Midbrain (tissue), 1 donor: ENCODE data around the gene SARDH.

Experiments used
- DNase-seq: peaks from one replicate; lab custom pipeline; 2025; lab: John Stamatoyannopoulos, UW

The SARDH gene

GRCh38 chr9:133737774-133738639 is at the start of gene SARDH:
Gene SARDH (minus strand): TSS chr9:133738352. CDS start chr9:133734173, 4,179 bp downstream.
- DNase-seq: peak; percentile 3

- DNase-seq: no peak
Observed at GRCh38 chr9:133787754-133788025, 49.5 kb upstream of the SARDH start.

DNA sequence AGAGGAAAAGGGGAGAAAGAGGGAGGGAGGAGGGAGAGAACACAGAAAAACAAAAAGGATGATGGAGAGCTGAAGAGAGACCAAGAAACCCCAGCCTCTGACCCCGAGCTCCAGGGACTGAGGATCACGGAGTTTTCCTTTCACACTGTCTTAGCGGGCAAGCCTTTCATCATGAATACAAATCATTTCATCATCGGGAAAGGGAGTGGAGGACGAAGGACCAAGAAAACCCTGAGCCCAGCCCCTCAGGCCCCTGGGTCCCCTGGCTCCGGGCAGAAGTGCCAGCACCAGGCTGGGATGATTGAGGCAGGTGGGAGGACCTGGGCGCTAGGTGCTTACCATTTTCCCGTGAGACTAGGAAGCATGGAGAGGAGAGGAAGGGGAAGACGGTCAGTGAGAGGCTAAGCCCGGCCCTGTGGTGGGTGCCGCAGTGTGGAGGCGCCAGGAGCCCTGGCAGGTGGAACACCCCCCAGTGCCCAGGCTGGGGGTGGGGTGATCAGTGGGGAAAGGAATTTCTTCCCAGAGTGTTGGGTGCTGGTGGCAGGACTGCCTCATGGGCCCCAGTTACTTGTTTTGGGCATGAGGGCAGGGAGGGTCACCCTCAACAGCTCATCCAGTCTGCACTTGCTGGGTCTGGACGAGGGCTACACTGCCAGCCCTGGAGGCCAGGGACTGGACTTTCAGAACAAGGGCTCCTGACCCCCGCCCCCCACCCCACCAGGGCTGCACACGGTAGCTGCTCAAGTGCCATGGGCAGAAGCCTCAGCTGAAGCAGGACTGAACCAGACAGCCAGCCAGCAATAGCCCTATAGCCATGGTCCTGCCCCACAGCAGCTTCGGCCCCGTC is 49.0 kb upstream of the SARDH start:
- DNase-seq: no peak

GRCh38 chr9:133786371-133786753 is 48.2 kb upstream of the SARDH start:
- peak; percentile 3 for DNase-seq

- DNase-seq: no peak
Observed at GRCh38 chr9:133785753-133786370, 47.7 kb upstream of the SARDH start.

DNA sequence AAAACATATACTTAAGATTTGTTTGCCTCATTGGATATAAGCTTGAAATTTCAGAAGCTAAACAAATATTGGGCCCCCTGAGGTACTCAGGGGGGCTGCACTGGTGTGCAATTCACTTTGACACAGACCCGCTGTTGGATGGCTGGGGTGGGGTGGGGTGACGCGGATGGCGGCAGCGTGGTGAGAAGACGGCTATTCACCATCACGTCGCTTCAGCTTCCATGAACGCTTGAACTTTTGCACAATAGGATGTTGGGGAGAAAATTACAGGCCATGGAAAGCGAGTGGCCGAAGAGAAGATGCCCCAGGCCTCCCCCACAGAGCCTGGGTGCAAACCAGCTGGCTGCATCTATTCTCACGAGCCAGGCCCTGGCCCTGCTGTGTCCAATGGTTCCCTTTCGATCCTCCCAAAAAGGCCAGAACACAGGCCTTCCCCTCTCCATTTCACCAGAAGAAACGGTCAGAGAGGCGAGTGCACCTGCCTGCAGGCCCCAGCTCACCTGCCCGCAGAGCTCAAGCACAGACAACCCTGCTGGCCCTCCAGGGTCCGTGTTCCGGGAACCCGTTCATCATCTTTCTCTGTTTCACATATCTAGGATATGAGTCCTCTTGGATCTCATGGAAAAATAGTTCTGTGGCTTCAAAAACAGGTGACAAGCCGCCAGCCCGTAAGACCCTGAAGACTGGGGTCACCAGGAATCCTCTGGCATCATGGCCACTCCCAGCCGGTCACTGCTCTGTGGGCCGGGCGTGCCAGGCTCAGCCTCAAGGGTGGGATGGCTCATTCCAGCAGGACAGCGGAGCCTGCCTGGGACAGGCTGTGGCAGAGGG is 46.8 kb upstream of the SARDH start:
- no peak for DNase-seq

GRCh38 chr9:133783331-133783731 is 45.2 kb upstream of the SARDH start:
- no peak for DNase-seq

GRCh38 chr9:133782157-133783130 is 44.3 kb upstream of the SARDH start:
- peak; percentile 73 for DNase-seq

GRCh38 chr9:133781828-133782135 is 43.6 kb upstream of the SARDH start:
- DNase-seq: no peak

GRCh38 chr9:133780962-133781827 is 43.0 kb upstream of the SARDH start:
- no peak for DNase-seq

- no peak for DNase-seq
Observed at GRCh38 chr9:133780404-133780945, 42.3 kb upstream of the SARDH start.

- no peak for DNase-seq
Observed at GRCh38 chr9:133779516-133780403, 41.6 kb upstream of the SARDH start.

GRCh38 chr9:133779081-133779480 is 40.9 kb upstream of the SARDH start:
- DNase-seq: no peak

DNA sequence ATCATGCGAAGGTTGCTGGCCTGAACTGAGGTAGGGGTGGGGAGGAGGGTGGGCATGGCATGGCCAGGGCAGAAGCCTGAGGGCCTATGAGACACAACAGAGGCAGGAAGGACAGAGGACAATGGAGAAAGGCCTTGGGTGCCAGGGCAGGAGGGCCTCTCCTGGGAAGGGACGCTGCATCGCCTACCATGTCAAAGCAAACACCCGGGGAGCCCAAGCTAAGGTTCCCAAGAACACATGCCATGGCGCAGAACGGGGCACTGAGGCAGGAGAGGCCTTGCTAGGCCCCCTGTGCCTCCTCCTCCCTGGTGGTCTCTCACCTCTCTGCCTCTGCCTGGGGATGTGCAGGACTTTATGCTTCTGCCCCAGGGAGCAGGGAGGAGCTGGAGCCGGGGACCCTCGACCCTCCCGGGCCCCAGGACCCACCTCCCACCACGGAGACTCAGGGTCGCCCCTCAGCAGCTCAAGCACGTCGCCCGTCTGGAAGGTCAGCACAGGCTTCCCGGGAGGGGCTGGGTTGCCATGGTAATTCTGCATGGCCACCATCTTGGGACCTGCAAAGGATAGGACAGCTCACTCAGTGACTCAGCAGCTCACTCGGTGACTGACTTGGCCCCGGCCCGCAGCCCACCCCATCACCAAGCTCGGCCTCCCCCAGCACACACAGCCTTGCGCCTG is 40.3 kb upstream of the SARDH start:
- DNase-seq: no peak

GRCh38 chr9:133777871-133778270 is 39.7 kb upstream of the SARDH start:
- no peak for DNase-seq

GRCh38 chr9:133777068-133777791 is 39.1 kb upstream of the SARDH start:
- DNase-seq: no peak
